Caco-2 (cell line): ENCODE measurements around the gene OR6B2. TPM values are rescaled to one million over a fixed set of nuclear protein-coding genes. Genes with fewer than 3 reads are reported as not detected.

Source experiments
- Bru-seq: library from RNA; stranded (reverse); fragments of 400-500 nt; gene quantifications from one replicate; lab custom pipeline; 2021; lab: Mats Ljungman, UMichigan
- BruChase-seq, 2 experiments: library from RNA; stranded (reverse); fragments of 400-500 nt; gene quantifications; one replicate each; lab custom pipeline; 2021; lab: Mats Ljungman, UMichigan
- BruUV-seq: library from RNA; stranded (reverse); fragments of 400-500 nt; replicated peaks from 2 replicates; lab custom pipeline; 2021; lab: Mats Ljungman, UMichigan
- CTCF ChIA-PET: fragments of 300-600 bp; sonication (Branson Sonifier 250); formaldehyde crosslinking; loops from one replicate; lab custom pipeline; 2022; ENCODE audit warnings: antibody characterized with exemption; lab: Charles Lee
- POLR2A ChIA-PET: fragments of 300-600 bp; sonication (Branson Sonifier 250); formaldehyde crosslinking; loops from one replicate; lab custom pipeline; 2022; ENCODE audit warnings: antibody characterized with exemption; lab: Charles Lee
- DNase-seq, 2 experiments: peaks; one replicate each; pipeline versions ENCODE4 v3.0.0 to v3.0.0-alpha.2; 2020 to 2022
- H3K27me3 ChIP-seq: replicated peaks from 2 replicates; pipeline ENCODE4 v1.6.0; 2011; ENCODE audit warnings: low read length; ENCODE audit not compliant: control insufficient read depth, insufficient read depth
- H3K36me3 ChIP-seq: 2 replicates; pipeline ENCODE4 v1.5.1; 2011; ENCODE audit warnings: low read length; ENCODE audit not compliant: control insufficient read depth, insufficient read depth
- H3K4me1 ChIP-seq: fragments of 250-450 bp; sonication (Bioruptor Pico); 2 replicates; pipeline ENCODE4 v1.5.1; 2020; ENCODE audit warnings: mild to moderate bottlenecking
- H3K4me3 ChIP-seq: 2 replicates; pipeline ENCODE4 v1.5.1; 2011; ENCODE audit warnings: low read depth, mild to moderate bottlenecking, control low read depth, low read length
- H3K9me3 ChIP-seq: fragments of 250-450 bp; sonication (Bioruptor Pico); 2 replicates; pipeline ENCODE4 v1.5.1; 2020; ENCODE audit warnings: mild to moderate bottlenecking, moderate library complexity
- H3K27ac Mint-ChIP-seq: one replicate; pipeline ENCODE4 v1.8.0; 2022; ENCODE audit warnings: mixed read lengths; ENCODE audit not compliant: unreplicated experiment
- H3K27me3 Mint-ChIP-seq: one replicate; pipeline ENCODE4 v1.8.0; 2022; ENCODE audit warnings: mixed read lengths; ENCODE audit not compliant: insufficient read depth, unreplicated experiment
- H3K36me3 Mint-ChIP-seq: one replicate; pipeline ENCODE4 v1.8.0; 2022; ENCODE audit warnings: mild to moderate bottlenecking, mixed read lengths; ENCODE audit not compliant: insufficient read depth, unreplicated experiment
- H3K4me1 Mint-ChIP-seq: one replicate; pipeline ENCODE4 v1.8.0; 2022; ENCODE audit warnings: low read depth, mixed read lengths; ENCODE audit not compliant: unreplicated experiment
- H3K4me3 Mint-ChIP-seq: one replicate; pipeline ENCODE4 v1.8.0; 2022; ENCODE audit warnings: mild to moderate bottlenecking, moderate library complexity, mixed read lengths; ENCODE audit not compliant: unreplicated experiment
- H3K9me3 Mint-ChIP-seq: one replicate; pipeline ENCODE4 v1.8.0; 2022; ENCODE audit warnings: mixed read lengths; ENCODE audit not compliant: unreplicated experiment
- CTCF ChIP-seq, 2 experiments: fragments of 200-600 bp in 1 of 2; IDR thresholded peaks; 1 replicate in 1 of 2; 2 replicates in 1 of 2; pipeline versions ENCODE4 v1.5.1 to v1.8.0; 2011 to 2022; ENCODE audit warnings: antibody characterized with exemption in 1 of 2, control low read depth in 1 of 2, inconsistent platforms in 1 of 2, low read depth in 1 of 2, low read length in 1 of 2, mild to moderate bottlenecking in 1 of 2, moderate library complexity in 1 of 2; ENCODE audit not compliant: insufficient read depth in 1 of 2, severe bottlenecking in 1 of 2, unreplicated experiment in 1 of 2
- intact Hi-C: fragments of 100-400 bp; cut with micrococcal nuclease; formaldehyde crosslinking; loops from one replicate; pipeline ENCODE4 v1.10.0; 2022; ENCODE audit not compliant: unreplicated experiment
- long read RNA-seq: library from polyadenylated mRNA; stranded (forward); transcript quantifications from one replicate; pipeline ENCODE4 v2.0.0, GENCODE V29; 2022
- total RNA-seq: library from RNA; stranded (reverse); gene quantifications from 2 replicates; pipeline ENCODE4 v1.2.3, GENCODE V29; 2022

OR6B2 gene
- total RNA-seq (not detected in 2 replicates), Bru-seq, nascent RNA (not detected), BruChase-seq, experiment 1, labeled RNA remaining after a 2-hour chase (not detected), BruChase-seq, experiment 2, labeled RNA remaining after a 6-hour chase (not detected)
- long read RNA-seq, result 0 reads

GRCh38 chr2:240030379-240031094, at the start of gene OR6B2:
Gene OR6B2, minus strand, starts transcription at chr2:240030429. Its CDS starts 0 bp downstream, at chr2:240030429.
- H3K9me3 ChIP-seq, result no peaks in the 10 kb centered on the region
- H3K36me3 ChIP-seq, result no peaks in the 10 kb centered on the region
- no peaks in the 10 kb centered on the region for H3K27me3 ChIP-seq
- DNase-seq, result no peak
- BruUV-seq, result no TSS peak
- no peaks in the 10 kb centered on the region for H3K4me1 Mint-ChIP-seq
- H3K36me3 Mint-ChIP-seq, result no peaks in the 10 kb centered on the region
- intact Hi-C loops, result no loop called here
- H3K9me3 Mint-ChIP-seq, result no peaks in the 10 kb centered on the region
- CTCF ChIA-PET, result no interaction called here
- H3K4me3 Mint-ChIP-seq, result no peak within 1 kb of the TSS
- no peak within 1 kb of the TSS for H3K27ac Mint-ChIP-seq
- no peaks in the 10 kb centered on the region for H3K4me1 ChIP-seq
- H3K27me3 Mint-ChIP-seq, result peaks cover 25% of the 10 kb centered on the region
- POLR2A ChIA-PET, result no interaction called here
- no peak within 1 kb of the TSS for H3K4me3 ChIP-seq
- no peak for TF ChIP-seq CTCF (IDR thresholded peaks at IDR 0.05; ENCODE audit: insufficient read depth in 1 of 2, low read depth in 1 of 2, low read length in 1 of 2, severe bottlenecking in 1 of 2, unreplicated experiment in 1 of 2)

- no peak for TF ChIP-seq CTCF (IDR thresholded peaks at IDR 0.05; ENCODE audit: insufficient read depth in 1 of 2, low read depth in 1 of 2, low read length in 1 of 2, severe bottlenecking in 1 of 2, unreplicated experiment in 1 of 2)
- Mint-ChIP-seq H3K9me3 (peaks cover 10% of the 10 kb centered on the region), H3K4me3 (no peak overlapping the region), H3K4me1 (no peaks in the 10 kb centered on the region), H3K27me3 (peaks cover 3% of the 10 kb centered on the region), H3K27ac (no peak overlapping the region), H3K36me3 (no peaks in the 10 kb centered on the region)
- Histone ChIP-seq H3K27me3 (no peaks in the 10 kb centered on the region), H3K36me3 (no peaks in the 10 kb centered on the region), H3K4me3 (no peak overlapping the region), H3K9me3 (no peaks in the 10 kb centered on the region), H3K4me1 (no peaks in the 10 kb centered on the region)
- POLR2A ChIA-PET, result no interaction called here
- intact Hi-C loops, result no loop called here
- CTCF ChIA-PET, result no interaction called here
- BruUV-seq, result no TSS peak
- no peak for DNase-seq
Measured at GRCh38 chr2:240078631-240079030, 48.4 kb upstream of the OR6B2 start.

GRCh38 chr2:240077442-240077841, 47.2 kb upstream of the OR6B2 start:
- Mint-ChIP-seq H3K27me3 (peaks cover 4% of the 10 kb centered on the region), H3K4me1 (no peaks in the 10 kb centered on the region), H3K36me3 (no peaks in the 10 kb centered on the region), H3K27ac (no peak overlapping the region), H3K9me3 (peaks cover 10% of the 10 kb centered on the region), H3K4me3 (no peak overlapping the region)
- CTCF ChIA-PET, result no interaction called here
- no TSS peak for BruUV-seq
- no peak for TF ChIP-seq CTCF (IDR thresholded peaks at IDR 0.05; ENCODE audit: insufficient read depth in 1 of 2, low read depth in 1 of 2, low read length in 1 of 2, severe bottlenecking in 1 of 2, unreplicated experiment in 1 of 2)
- Histone ChIP-seq H3K4me1 (no peaks in the 10 kb centered on the region), H3K4me3 (no peak overlapping the region), H3K36me3 (no peaks in the 10 kb centered on the region), H3K9me3 (no peaks in the 10 kb centered on the region), H3K27me3 (no peaks in the 10 kb centered on the region)
- POLR2A ChIA-PET, result no interaction called here
- intact Hi-C loops, result no loop called here
- no peak for DNase-seq
